HG02885 (cell line): ENCODE results near the gene PATJ.
"Not testable (repeated sequence)": the region's sequence is repeated elsewhere in the genome, so short reads cannot be mapped to it uniquely, and the experiment has no call there.

Experiments used
- ATAC-seq: cut with Tn5 transposase; IDR thresholded peaks from one replicate; pipeline ENCODE4 v1.9.1; 2021; ENCODE audit warnings: mild to moderate bottlenecking; ENCODE audit not compliant: unreplicated experiment, poor library complexity

PATJ gene

GRCh38 chr1:61746813-61747212, 4.5 kb downstream of the PATJ start:
- ATAC-seq, result no peak

DNA sequence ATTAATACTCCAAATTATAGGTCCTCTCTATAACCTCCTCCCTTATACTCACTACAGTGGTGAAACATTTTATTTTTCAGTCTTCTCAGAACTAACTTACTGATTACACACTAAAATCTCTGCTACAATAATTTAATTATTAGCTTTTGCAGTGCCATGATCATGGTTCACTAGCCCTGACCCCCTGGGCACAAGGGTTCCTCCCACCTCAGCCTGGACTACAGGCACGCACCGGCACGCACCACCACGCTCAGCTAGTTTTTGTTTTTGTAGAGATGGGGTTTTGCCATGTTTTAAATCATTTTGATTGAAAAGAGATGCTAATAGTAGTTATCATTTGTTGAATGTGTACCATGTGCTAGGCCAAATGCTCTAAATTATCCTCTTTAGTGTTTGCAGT, 6.3 kb downstream of the PATJ start:
- no peak for ATAC-seq

GRCh38 chr1:61749574-61749973, 7.3 kb downstream of the PATJ start:
- no peak for ATAC-seq

DNA sequence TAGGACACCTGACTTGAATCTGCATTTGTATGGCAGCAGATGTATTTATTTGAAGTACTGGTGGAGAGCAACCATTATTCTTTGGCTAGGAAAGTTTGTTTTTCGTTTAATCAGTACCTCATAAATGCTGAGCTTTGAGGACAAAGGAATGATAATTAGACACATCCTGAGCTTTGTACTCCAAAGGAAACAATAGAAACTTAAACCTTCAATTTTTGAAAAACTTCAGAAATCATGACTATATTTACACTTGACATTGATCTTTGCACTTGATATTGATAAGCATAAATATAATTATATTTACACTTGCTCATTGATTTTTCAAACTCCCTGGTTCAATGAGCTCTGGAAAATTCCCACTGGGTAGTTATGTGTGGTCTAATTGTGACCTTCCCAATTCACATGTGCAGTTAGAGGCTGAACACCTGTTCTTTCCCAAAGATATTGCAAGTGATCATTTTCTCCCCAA, 10.7 kb downstream of the PATJ start:
- ATAC-seq, result no peak

DNA sequence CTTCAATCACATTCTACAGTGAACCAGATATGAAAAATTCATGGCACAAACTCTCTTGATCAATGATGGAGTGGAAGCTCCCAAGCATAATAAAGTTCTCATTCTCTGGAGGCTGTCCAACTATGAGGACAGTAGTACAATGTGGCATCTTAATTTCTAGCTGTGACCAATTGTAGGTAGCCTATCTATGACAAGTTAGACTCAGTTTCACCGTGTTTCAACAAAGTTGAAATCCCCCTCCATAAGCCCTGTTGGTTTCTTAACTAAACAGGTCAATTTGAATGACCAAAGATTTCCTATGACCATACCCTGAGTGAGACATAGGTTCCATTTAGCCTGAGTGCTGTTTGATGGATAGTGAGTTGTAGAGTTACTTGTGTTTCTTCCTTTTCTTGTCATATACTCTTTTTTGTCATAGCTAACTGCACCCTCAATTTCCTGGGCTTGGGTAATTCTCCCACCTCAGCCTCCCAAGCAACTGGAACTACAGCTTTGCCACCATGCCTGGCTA, 11.8 kb downstream of the PATJ start:
- no peak for ATAC-seq

DNA sequence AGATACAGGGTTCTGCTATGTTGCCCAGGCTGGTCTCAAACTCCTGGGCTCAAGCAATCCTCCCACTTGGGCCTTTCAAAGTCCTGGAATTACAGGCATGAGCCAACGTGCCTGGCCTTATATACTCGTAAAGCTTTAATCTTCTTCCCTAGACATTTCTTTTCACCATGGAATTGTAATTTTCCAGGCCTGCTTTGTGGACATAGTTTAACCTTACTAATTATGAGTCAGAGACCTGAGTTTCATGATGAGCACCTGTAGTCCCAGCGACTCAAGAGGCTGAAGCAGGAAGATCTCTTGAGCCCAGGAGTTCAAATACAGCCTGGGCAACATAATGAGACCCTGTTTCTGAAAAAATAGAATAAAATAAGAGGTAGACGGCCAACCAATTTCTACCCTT, 12.3 kb downstream of the PATJ start:
- ATAC-seq, result no peak

DNA sequence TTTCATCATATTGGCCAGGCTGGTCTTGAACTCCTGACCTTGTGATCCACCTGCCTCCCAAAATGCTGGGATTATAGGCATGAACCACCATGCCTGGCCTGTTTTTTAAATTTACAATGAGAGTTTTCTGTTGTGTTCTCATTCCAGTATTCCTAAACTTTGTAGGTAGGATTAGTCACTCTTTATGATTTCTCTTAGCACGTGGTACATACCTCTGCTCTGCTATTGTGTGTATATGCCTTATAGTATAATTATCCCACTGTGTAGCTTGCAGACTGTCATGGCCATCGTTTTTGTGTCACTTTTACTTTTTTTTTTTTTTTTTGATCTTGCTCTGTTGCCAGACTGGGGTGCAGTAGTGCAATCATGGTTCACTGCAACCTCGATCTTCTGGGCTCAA, 14.5 kb downstream of the PATJ start:
- no peak for ATAC-seq

DNA sequence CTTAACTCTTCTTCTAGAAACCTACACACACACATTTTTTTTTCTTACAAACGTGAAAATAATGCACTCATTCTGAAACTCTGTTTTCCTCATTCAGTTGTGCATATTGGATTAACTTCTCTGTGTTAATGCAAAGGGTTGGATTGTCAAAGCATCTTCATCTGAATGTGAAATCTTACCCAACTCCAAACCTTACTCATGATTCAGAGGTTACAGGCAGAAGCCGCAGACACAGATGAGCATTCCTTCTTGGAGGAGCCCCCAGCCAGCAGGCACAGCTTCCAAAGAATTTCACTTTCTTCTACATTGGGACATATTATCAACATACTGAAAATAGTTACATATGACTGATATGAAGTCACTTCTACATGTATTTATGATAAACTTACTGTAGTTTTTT, 15.7 kb downstream of the PATJ start:
- no peak for ATAC-seq

DNA sequence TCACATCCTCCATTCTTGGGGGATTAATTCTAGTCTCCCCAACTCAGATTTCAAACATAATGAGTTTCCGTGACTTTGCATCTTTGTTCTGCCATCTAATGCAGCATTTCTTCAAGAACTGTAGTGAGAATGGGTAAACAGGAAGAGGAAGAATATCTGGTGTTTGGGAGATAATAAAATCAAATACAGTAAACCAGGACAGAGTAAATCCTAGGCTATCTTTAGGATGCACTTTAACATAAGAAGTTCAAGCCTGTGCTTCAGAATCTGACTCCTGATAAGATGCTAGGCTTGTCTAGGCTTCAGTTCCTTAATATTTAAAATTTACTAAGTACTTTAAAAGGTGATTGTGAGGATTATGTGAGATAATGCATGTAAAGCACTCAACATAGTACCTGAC, 27.9 kb downstream of the PATJ start:
- no peak for ATAC-seq

DNA sequence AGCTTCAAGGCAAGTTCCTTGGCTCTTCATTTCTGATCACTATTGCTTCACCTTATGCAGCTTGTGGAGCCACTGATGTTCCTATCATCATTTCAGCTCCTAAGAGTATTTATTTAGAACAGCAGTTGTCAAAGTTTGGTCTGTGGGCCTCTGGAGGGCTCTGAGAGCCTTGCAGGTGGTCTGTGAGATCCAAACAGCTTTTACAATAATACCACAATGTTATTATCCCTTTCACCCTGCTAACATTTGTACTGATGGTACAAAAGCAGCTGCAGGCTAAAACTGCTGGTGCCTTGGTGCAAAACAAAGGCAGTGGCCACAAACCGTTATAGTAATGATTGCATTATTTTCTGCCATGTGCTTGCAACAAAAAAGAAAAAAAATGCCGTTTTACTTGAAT, 33.8 kb downstream of the PATJ start:
- ATAC-seq, result no peak

- no peak for ATAC-seq
Measured at GRCh38 chr1:61779231-61779630, 37.0 kb downstream of the PATJ start.

DNA sequence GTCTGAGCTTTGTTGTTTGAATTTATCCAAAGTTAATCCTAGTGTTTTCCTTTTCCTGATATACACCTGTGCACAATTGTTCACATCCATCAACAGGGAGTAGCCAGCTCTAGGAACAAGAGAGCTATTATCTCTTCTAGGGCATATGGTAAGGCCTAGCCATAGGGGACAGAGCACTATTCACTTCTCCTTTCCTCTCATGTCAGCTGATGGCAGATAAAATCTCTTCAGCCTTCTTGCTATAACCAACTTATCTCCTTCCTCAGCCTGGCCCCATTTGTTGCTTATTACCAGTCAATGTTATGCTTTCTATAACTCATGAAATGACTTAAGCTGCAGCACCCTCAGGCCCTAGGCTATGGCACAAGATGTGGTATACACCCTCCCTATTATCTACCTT, 38.9 kb downstream of the PATJ start:
- no peak for ATAC-seq

DNA sequence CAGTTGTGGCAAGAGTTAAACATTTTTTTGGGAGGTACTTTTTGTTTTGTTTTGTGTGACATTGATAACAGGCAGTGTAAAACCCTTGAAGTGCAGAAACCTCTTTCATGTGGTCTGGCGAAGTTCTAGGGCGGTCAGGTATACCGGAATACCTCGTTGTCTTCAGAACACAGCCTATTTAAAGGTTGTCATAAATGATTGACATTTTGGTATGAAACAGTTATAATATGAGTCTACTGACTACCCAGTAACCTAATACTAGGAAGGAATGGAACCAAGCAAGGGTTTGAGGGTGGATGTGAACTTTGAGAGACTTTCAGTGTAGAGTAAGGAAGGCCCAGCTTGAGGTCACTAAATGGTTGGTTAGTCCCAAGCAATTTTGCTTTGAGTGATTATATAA, 40.5 kb downstream of the PATJ start:
- ATAC-seq, result peak; percentile 90

GRCh38 chr1:61784726-61785125, 42.4 kb downstream of the PATJ start:
- ATAC-seq, result no peak

GRCh38 chr1:61790837-61791236, 48.6 kb downstream of the PATJ start:
- ATAC-seq, result no peak

- no peak for ATAC-seq
Measured at GRCh38 chr1:61797045-61797755, 54.9 kb downstream of the PATJ start.

DNA sequence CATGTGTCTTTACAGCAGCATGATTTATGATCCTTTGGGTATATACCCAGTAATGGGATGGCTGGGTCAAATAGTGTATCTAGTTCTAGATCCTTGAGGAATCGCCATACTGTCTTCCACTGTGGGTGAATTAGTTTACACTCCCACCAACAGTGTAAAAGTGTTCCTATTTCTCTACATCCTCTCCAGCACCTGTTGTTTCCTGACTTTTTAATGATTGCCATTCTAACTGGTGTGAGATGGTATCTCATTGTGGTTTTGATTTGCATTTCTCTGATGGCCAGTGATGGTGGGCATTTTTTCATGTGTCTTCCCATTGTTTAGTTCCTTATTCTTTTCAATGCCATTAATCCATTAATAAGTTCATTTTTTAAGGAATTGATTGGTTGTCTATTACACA, 58.8 kb downstream of the PATJ start:
- not testable (repeated sequence) for ATAC-seq

DNA sequence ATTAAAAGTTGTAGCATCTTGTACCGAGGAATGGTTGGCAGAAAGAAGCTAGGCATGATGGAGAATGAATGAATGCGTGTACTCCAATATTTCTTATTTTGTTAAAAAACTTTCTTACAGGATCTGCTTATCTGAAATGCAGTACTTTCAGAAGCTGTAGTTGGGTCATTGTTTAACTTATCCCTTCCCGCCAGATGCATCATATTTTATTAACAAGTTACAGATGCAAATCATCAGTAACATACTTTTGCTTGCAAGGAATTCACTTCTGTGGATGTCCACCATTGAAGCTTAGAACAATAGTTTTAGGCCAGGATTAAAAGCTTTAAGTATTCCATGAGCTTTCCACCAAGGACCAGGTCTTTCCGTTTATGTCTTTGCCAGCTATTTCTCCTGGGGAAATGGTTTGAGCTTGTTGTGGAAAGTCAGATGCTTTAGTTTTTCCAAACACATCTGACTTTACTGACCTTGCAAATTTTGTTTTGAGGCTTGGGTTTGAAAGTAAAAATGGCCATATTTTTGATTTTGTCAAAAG, 65.4 kb downstream of the PATJ start:
- ATAC-seq, result no peak

DNA sequence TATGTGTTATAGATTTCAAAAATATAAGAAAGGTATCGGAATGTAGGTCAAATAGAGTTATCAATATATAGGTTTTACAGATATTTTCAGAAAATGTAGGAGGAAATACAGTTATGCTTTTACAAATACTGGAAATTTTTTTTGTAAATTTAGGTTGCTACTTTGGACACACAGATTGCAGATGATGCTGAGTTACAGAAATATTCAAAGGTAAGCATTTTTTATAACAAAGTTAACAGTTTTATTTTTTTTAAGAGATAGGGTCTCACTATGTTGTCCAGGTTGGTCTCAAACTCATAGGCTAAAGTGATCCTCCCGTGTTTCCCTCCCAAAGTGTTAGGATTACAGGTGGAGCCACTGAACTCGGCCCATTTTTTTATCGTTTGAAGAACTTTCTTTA, 66.0 kb downstream of the PATJ start:
- no peak for ATAC-seq

DNA sequence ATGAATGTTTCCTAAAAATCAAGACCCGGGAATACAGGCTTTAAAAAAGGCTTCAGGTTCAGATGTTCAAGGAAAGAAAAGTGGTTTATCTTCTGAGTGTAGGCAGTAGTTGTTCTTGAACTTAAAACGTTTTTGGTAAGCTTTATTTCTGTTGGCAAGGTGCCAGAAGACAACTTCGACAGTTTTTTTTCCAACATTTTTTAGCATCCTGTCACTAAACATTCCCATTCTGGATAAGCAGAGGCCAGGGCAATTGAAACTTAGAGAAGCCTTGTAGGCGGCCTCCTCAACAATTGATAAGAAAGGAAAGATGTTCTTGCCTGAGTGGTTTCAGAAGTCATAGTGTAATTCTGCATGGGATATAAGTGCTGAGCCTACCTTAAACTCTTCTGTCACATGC, 66.7 kb downstream of the PATJ start:
- ATAC-seq, result no peak

DNA sequence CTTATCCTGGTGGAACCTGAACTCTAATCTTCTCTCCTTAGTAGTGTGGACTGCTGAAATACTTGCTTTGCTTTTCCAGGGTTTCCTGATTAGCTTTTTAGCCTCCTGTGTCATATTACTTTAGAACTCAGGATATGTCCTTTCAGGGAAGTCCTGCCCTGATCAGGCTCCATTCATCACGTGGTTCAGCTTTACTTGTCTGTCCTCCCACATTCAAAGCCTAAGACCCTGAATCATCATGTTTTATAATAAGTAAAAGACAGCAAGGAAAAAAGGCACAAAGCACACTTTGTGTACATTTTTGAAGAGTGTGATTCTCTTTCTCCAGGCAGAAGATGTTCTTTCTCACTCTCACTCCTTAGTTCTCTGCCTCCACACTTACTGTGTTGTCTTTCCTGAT, 70.6 kb downstream of the PATJ start:
- ATAC-seq, result no peak

DNA sequence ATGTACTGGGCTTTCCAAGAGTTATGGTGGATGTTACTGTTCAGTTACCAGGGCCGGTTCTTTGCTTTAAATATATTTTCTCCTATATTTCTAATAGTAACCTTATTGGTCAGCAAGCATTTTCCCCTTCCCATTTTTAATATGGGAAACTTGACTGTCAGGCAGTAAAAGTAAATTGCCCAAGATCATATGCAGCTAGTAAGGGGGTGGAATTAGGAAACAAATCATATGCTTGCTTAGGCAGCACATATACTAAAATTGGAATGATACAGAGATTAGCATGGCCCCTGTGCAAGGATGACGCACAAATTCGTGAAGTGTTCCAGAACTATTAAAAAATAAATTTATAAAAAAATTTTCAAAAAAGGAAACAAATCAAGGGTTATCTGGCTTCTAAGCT, 73.9 kb downstream of the PATJ start:
- ATAC-seq, result no peak
